ENCODE measurements around the gene PAX8.
"Not testable (repeated sequence)": the region's sequence is repeated elsewhere in the genome, so short reads cannot be mapped to it uniquely, and the experiment has no call there.

Gene PAX8

DNA sequence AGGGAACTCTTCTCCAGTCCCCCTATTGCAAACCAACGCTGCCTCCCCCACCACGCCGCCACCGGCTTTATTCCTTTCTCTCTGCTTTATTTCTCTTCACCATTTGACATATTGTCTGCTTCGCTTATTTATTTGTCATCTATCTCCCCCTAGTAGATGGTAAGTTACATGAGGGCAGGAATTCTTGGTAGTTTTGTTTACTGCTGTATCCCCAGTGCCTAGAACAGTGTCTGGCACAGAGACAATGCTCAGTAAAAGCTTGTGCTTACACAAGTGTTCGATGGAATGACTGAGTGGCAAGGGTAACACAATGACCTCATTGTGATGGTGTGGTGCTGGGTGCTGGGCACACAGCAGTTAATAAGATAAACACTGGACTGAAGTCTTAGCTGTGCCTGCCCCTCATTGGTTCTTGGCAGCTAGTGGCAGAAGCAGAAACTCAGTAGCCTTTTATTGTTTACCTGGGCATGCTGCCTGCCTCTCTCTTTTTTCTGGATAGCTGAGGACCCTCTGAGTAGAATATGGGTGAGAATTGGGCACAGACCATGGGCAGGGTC is 9.5 kb upstream of the PAX8 start:
- DNase-seq: not testable (repeated sequence)

DNA sequence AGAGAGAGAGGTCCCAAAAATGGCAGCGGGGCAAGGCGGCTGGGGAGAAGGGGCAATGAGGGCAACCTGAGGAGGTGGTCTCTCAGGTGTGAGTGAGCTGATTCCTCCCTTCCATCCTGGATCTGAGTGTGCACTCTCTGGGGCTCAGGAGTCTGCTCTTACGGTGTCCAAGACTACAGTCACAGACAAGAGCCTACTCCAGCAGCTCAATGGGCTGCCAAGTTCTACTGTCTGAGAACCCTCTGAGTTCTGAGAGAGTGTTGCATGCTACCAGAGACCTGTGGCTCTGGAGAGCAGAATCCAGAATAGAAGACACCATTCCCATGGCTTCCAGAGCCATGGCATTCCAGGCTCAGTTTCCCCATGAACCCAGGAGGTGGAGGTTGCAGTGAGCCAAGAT is 7.1 kb upstream of the PAX8 start:
- no peak for DNase-seq

DNA sequence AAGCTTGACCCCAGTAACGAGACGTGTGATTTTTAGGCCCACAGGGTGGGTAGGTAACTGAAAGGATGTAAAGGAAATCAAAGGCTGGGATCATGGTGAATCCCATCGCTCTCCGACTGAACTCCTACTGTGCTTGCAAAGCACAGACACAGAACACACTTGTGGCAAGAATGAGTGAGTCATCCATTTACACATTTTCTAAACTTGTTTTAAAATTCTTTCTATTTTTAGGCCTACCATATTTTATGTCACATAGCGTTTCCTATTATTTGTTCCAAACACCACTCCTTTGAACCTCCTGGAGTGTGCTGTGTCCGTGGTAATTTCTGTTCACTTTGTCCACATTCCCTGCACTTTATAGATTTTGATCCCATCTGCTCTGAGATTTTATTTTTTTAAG is 6.3 kb upstream of the PAX8 start:
- not testable (repeated sequence) for DNase-seq

DNA sequence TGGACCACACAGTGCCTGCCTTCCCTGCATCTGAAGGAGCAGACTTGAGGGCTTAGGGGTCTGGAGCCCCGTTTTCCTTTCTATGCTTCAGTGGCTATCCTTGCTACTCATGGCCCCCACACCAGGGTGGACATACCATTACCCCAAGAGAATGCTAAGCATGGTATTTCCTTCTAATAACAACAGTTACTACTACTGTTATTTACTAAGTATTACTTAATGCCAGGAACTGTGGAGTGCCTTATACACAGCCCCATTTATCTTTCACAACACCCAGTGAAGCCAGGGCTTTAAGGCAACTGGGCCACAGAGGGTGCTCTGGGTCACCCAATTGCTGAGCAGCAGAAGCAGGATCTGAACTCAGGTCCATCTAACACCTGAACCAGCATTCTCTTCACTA is 5.8 kb upstream of the PAX8 start:
- no peak for DNase-seq

DNA sequence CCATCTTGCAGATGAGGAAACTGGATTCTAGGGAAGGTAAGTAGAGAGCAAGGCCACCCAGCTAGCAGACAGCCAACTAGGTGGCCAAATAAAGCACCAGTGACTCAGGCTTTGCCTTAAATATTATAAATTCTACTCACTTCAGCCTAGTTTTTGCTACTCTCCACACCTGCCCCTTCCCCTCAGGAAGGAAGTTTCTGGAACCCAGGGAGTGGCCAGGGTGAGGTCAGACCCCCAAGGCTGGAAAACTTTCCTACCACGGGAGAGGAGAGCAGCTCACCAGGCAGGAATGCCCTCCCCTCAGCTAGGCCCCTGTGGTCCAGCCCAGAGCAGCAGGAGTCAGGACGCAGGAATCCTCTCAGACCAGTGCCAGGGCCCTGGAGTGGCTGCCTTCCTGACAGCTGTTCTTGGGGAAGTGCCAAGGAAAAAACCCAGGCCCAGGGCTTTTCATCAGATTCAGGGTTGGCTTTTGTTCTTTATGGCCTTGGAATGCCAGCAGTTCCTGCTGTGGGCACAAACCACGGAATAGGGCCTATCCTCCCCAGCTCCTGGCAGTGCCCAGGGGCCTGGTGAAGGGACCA is 5.1 kb upstream of the PAX8 start:
- no peak for DNase-seq

DNA sequence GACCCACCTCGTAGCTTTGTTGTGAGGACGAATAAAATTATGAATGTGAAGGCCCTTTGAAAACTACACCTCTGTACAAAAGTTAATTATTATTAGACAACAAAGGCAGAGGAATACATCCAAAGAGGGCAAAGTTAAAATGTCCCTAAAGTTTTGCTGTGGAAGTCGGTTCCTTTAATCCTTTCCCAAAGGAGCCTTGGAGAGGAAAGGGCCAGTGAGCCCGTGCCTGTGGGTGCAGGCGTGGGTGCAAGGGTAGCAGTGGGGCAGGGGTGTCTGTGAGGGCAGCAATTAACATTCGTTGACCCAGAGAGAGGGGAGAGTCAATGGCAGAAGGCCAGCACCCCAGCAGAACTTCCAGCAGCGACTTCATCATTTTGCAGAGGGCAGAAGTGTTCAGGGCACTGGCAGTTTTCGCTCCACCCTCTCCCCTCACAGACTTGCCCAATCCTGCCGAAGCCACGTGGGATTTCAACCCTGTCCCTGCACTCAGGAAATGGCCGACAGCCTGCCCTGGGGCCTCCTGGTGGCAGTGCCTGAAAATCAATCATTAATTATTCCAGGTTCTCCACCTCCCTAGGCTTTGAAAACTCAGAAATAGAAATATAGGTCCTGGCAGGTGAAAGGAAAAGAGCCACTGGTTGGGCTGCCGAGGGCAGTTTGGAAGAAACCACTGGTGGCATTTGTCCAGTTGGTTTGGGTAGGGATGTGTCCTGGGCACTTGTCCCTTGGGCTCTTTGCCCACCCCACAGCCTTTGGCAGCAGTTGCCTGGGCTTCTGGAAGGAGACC is 4.2 kb upstream of the PAX8 start:
- no peak for DNase-seq

DNA sequence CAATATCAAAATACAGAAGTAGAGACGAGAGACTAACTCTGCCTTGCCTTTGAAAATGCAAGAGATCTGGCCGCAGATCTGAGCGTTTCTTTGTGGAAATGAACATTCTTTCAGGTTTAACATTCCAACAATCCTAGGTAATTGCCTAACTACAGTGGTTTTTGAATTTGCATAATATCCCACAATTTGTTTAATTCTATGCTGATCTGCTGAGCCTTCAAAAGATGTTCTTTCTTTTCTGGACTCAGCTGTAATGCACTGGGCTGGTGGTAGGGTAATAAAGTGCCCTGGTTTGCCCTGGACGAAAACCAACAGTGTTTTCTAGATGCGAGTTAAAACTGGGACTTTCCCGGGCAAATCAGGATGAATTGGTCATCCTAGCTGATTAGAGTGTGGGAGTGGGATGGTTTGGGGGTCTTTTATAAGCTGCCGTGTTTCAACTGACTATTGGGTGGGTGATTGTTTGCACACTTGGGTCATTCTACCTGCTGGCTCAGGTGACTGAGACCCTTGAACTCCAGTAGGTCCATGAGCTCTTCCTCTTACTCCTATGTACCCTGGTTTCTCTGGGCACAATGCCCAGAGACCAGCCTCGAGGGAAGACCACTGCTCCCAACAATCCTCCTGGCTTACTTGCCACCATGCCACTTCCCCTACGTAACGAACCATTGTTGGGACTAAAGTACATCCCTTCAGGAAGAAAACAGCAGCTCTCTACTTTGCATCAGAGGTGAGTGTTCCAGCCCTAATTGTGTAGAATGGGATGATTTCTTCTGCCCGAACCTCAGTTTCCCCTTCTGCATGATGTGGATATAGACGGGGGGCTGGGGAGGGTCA is 3.4 kb upstream of the PAX8 start:
- DNase-seq: no peak

DNA sequence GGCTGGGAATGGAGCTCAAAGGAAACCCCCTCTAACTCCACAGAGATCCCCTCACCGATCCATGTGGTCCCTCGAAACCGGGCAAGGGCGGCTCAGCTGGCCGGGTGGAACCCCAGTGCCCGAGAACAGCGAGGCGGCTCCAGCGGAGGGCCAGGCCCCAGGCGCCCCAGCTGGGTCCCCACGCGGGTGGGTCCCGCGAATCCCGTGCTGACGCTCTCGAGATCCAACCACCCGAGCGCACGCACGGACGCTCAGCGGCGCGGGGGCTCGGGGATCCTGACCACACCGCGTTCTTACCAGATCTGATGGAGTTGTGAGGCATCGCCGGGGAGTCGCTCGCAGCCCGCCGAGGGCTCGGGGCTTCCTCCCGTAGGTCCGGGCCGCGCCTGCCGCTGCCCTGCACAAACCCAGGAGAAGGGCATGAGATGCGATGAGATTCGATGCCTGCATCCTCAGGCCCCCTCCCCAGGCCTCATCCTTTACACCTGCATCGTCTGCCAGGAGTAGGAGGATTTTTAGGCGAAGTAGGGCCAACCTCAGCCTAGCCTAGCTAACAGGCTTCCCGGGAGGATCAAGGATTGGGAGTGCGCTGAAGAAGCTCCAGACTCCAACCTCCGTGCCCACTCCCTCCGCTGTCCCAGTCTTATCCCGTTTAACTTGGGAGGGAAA is 514 bp downstream of the PAX8 start:
- DNase-seq: no peak

DNA sequence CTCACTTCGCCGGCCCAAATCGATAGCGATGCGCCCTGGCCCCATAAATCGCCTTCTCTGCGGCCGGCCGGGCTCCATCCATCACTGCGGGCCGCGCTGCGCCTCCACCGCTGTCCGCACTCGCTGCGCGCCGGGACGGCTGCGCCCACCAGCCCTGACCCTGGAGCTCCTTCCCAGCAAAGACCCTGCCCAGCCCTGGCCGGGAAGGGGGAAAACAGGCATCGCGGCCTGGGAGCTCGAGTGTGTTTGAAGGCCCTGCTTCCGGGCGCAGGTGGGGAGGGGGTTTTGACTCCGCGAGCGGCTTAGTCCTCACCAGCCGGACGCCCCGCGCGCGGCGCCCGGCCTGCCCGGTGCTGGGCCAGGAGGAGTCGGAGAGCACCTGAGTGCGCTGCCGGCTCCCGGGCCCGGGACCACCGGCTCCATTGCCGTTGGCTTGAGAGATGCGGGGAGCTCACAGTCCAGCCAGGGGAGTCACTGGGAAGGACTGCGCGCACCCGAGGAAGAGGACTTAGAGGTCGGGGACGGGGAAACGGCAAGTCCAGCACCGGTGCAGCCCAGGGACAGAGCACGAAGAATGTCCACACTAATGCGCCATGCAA is 1.1 kb downstream of the PAX8 start:
- no peak for DNase-seq

DNA sequence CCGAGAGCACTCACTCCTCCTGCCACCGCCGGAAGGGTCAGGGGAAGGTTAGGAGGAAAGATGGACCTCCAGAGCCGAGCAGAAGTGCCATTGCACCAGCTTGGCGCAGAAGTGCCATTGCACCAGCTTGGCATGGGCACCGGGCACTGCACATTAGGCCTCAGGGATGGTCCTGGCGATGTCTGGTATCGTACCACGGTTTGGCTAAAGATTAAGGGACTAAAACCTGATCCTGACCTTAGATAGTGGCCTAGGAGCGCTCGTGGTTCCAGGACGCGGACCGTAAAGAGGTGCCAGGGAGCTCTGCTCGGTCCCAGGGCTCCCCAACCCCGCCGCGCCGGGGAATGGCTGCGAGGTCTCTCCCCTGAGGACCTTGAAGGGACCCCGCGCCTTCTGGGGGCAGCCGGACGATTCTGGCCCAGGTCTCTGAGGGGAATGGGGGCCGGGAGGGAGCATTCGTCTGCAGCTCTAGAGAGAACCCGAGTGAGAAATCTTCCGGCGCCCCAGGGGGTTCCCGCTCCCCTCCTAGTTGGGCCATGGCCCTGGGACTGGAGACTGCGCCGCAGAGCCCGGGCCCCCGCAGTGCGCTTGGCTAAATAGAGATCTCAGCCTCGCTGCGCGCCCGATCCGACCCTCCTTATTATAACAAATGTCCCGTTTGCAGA is 1.8 kb downstream of the PAX8 start:
- no peak for DNase-seq

DNA sequence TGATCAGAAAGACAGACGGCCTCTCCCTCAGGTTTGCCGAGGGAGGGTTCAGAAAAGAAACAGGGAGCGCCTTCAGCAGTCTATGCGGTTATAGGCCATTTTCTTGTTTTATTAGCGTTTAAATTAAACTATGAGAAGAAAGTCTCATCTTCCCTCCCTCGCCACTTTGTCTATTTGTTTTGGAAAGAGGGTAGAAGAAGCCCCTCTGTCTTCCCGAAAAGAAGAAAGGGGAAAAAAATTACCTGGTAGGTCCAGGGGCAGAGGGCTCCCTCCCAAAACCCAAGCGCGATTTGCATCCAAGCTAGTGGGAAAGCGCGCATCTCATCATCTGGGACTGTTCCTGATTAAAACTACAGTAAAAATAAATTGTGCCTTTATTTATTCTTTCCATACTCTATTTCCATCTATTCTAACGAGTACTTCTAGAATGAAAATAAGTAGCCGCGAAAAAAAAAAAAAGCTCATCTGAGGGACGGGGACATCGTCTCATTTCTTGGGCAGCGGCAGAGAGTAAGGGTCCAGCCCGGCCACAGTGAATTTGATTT is 2.4 kb downstream of the PAX8 start:
- DNase-seq: no peak

DNA sequence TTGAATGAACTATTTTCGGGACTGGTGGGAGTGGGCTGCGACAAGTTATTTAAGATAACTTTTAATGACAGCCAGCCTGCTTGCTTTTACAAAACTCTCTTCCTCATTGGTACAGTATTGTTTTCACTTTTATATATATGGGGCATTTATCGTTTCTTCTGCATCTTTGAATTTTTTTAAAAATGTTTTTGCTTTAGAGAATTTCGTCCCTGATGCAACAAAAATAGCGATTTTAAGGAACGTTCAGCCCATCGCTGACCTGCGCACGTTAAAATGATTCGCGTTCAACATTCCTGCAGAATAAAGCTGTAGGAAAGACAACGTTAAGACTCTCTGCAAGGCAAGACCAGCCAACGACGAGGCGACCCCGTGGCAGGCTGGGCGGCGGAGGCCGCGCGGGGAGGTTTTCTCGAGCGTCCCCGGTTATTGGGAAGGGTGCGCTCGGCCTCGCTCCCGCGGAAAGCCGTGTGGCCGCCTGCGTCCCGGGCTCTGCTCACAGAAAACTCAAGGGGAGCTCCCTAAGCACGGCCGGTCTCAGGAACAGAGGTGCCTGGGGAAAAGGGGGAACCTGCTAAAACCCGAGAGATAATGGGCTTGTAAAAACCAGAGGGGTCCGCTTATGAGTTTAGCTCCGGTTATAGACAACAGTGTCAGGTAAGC is 3.0 kb downstream of the PAX8 start:
- no peak for DNase-seq

DNA sequence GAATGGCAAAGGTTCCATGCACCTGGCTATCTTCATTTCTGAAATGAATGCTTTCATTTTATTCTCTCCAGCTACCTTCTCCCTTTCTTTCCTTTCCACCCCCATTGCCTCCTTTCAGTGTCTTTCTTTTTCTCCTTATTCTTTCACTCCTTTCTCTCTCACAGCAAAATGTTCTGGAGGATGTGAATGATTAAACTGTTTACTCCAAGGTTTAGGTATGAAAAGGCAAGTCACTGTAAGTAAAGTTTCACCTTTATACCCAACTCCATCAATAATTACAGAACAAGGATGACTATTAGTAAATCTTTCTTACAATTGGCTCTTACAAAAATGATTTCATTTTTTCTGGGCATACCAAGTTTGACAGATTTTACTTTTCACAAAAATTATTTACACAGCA is 4.3 kb downstream of the PAX8 start:
- no peak for DNase-seq

DNA sequence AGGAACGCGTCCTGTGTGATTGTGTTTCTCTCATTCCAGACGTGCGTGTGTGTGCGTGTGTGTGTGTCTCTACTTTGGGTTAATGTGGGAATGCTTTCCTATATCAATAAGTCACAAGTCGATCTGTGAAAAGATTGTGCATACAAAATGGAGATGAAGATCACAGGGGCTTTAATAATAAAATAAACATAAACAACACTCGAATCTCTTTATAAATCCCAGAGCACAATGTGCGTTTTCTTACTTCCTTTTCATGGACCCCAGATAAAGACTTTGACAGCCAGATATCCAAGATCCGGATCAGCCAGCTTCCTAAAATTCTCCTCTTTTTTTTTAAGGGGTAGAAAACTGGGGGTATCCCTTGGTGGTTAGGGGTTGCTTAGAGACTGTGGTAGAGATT is 4.7 kb downstream of the PAX8 start:
- DNase-seq: no peak

DNA sequence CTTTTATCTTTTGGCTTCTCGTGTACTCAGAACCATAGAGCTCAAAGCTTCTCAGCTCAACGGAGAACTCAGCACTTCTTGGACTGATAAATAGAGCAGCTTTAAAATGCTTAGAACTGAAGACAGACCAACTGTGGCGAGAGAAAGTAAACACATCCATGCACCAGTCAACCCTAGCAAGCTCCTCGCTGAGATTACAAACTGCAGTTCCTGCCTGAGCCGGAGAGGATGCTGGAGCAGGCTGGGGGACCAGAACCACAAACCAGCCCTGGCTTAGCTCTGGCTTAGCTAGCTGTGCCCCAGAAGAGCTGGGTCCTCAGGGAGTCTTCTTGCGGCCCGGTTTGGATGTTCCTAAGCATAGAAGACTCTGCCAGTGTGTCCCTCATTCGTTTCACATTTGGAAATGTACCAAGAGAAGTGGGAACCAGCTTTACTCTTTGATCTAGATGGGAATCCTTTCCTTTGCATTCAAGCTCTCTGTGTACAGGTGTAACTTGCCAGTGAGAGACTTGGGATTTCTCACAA is 5.6 kb downstream of the PAX8 start:
- DNase-seq: no peak

DNA sequence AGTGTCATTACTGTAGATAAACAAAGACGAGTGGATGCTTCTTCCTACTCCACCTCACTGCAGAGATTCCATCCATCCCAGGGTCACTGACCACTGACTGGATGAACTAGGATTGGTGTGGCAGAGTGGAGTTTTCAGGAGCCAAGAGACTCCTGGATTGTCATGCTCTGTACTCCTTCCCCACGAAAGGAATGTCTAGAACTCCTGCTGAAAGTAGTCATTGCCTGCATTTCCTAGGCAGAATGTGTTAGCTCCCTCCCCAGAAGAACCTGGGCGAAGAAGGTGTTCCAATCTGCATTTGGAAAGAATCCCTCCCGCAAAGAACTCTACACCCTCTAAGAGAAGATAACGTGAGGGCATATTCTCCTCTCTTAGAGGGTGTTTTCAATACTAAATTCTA is 6.2 kb downstream of the PAX8 start:
- DNase-seq: no peak

DNA sequence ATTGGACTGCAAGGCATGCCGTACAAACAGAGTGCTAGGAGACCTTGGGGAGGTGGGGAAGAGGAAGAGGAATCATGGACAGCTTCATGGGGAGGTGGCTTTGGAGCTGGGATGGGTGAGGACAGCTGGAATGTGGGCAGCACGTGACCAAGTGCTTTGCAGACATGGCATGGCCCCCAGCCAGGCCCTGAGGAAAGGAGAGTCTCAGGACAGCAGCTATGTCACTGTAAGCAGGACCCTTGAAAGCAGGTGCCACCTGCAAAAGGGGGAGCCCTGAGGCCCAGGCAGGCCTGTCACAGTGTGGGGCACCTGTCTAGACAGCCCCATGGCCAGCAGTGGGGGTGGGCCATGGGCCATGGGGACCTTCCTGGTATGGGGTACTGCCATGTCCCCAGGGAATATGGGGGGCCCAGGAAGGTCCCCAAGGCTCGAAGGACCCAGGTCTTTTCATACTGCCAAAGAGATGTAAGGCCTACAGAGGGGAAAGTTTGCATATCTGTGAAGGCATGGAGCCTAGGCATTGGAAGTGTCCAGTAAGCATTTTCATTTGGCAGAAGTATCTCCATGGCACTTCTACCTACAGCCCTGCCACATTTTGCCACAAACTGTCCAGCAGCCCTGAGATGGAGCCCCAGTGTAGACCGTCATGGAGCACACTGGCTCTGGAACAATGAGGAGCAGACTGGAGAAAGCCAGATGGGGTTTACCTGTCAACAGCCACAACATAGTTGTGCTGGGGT is 9.9 kb downstream of the PAX8 start:
- DNase-seq: no peak

DNA sequence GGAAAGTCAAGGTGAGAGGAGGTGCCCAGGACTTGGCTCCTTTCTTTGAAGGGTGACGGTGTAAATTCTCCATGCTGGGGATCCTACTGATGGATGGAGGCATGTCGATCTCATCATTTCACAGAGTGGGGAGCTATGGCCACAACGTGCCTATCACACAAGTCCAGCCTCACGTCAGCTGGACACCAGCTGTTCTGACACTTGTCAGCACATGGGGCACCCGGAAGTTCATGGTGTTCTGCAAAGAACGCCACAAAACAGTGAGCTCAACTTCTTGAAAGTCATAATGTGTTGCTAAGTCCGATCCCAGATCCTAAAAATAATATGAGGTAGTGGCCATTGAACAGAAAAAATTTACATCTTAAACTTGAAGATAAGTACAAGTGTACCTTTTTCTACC is 12.3 kb downstream of the PAX8 start:
- no peak for DNase-seq

DNA sequence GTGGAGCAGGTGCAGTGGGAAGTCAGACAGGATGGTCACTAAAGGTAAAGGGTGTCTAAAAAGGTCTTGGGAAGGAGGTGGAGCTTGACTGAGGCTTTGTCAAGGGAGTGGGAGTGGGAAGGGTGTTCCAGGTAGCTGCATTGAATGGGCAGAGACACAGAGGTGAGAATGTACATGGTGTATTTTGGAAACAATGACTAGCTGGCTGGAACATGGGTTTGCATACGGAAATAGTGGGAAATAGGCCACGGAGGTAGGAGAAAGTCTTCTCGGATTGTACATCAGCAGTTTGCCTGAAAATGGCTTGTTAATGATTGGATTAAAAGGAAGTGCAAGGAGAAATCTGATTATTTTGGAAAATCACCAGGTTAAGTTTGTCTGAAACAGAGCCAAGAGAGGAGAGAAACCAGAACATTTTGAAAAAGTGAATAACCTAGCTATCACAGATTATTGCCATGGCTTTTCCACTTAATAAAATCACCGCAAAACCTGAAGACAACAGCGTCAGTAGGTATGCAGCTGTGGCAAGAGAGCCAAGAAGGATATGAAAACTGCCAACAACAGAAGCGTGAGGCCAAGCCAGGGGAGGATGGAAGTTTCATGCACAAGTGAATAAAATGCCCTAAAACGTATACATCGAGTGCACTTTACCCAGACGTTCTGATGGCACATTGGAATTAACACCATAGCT is 13.9 kb downstream of the PAX8 start:
- no peak for DNase-seq

DNA sequence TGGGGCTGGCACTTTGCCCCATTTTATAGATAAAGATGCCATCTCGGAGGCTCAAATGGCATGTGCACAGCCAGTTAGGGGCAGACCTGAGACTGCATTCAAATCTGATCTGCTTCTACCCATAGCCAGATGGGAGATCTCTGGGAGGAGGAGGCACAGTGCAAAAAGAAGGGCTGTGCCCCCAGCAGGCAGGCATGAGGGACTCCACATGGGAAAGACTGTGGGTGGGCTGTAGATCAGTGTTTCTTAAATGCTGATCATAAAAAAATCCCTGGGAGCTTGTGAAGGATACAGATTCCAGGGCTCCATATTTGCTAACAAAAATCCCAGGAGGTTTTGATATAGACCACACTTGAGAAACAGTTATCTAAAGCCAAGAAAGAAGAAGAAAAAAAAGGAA is 15.2 kb downstream of the PAX8 start:
- DNase-seq: no peak
